GM12878 (cell line): ENCODE results near the gene NELL1. TPM values are rescaled to one million over a fixed set of nuclear protein-coding genes. Genes with fewer than 3 reads are reported as not detected.

Experiments
- ATAC-seq: fragments of 200-7000 bp; cut with Tn5 transposase; 3 replicates; pipeline ENCODE4 v1.9.1; 2020; ENCODE audit warnings: mild to moderate bottlenecking, moderate library complexity
- BruUV-seq: library from RNA; stranded (reverse); fragments of 400-500 nt; replicated peaks from 2 replicates; lab custom pipeline; 2021; lab: Mats Ljungman, UMichigan
- CTCF ChIA-PET: fragments of 300-600 bp; sonication (Branson Sonifier 250); formaldehyde crosslinking; extraction: SDS; loops from one replicate; lab custom pipeline; 2021; ENCODE audit warnings: inconsistent platforms; lab: Yijun Ruan, JAX
- POLR2A ChIA-PET: fragments of 350-600 bp; formaldehyde crosslinking; extraction: SDS; loops from one replicate; lab custom pipeline; 2021; ENCODE audit warnings: inconsistent platforms; lab: Charles Lee
- RAD21 ChIA-PET: fragments of 300-600 bp; sonication (Branson Sonifier 250); formaldehyde crosslinking; loops from one replicate; lab custom pipeline; 2023; ENCODE audit warnings: antibody characterized with exemption; ENCODE audit not compliant: unreplicated experiment; lab: Charles Lee
- SMC1A ChIA-PET: fragments of 300-600 bp; sonication (Branson Sonifier 250); formaldehyde crosslinking; loops from one replicate; lab custom pipeline; 2023; ENCODE audit not compliant: unreplicated experiment, uncharacterized antibody; lab: Charles Lee
- DNase-seq: peaks from one replicate; pipeline ENCODE4 v3.0.0-alpha.2; 2011; ENCODE audit warnings: low read depth, low spot score
- FAIRE-seq: peaks from 3 replicates; lab custom pipeline; 2011; peaks lifted over from hg19 to GRCh38; lab: Jason Lieb, UNC
- H2AFZ ChIP-seq: 2 replicates; pipeline ENCODE4 v1.6.0; 2011; ENCODE audit warnings: low read depth, low read length, control low read depth; ENCODE audit not compliant: control insufficient read depth
- H3K27ac ChIP-seq: 2 replicates; pipeline ENCODE4 v1.5.1; 2011; ENCODE audit warnings: control low read depth; ENCODE audit not compliant: control insufficient read depth, insufficient read depth
- H3K27me3 ChIP-seq, 2 experiments: replicated peaks in 1 of 2; 2 replicates each; pipeline versions ENCODE4 v1.6.0 to v1.6.1; 2011; ENCODE audit warnings: low read length in 1 of 2; ENCODE audit not compliant: control insufficient read depth in 2 of 2, insufficient read depth in 2 of 2
- H3K36me3 ChIP-seq, 2 experiments: 2 replicates each; pipeline ENCODE4 v1.5.1; 2011; ENCODE audit warnings: low read length in 1 of 2; ENCODE audit not compliant: control insufficient read depth in 2 of 2, insufficient read depth in 2 of 2
- H3K4me1 ChIP-seq: 2 replicates; pipeline ENCODE4 v1.6.1; 2011; ENCODE audit warnings: mild to moderate bottlenecking, low read length, moderate library complexity, mixed read lengths; ENCODE audit not compliant: control insufficient read depth, insufficient read depth
- H3K4me2 ChIP-seq: 2 replicates; pipeline ENCODE4 v1.6.0; 2011; ENCODE audit warnings: control low read depth; ENCODE audit not compliant: control insufficient read depth, insufficient read depth
- H3K4me3 ChIP-seq: fragments of 200-600 bp; sonication (generic); 2 replicates; pipeline ENCODE4 v1.5.1; 2016
- H3K79me2 ChIP-seq: 2 replicates; pipeline ENCODE4 v1.6.0; 2011; ENCODE audit warnings: low read length; ENCODE audit not compliant: control insufficient read depth, insufficient read depth
- H3K9ac ChIP-seq: 2 replicates; pipeline ENCODE4 v1.8.0; 2011; ENCODE audit warnings: low read length, control low read depth, mixed read lengths; ENCODE audit not compliant: control insufficient read depth, insufficient read depth
- H3K9me3 ChIP-seq: replicated peaks from 3 replicates; pipeline ENCODE4 v1.5.1; 2011; ENCODE audit warnings: mild to moderate bottlenecking, low read length; ENCODE audit not compliant: control insufficient read depth, insufficient read depth
- H4K20me1 ChIP-seq: 2 replicates; pipeline ENCODE4 v1.6.0; 2011; ENCODE audit not compliant: control insufficient read depth, insufficient read depth
- CEBPB ChIP-seq, 2 experiments: fragments of 150-350 bp in 1 of 2; IDR thresholded peaks; 2 replicates each; pipeline ENCODE4 v1.6.1; 2012 to 2014; ENCODE audit warnings: low read depth in 2 of 2, low read length in 2 of 2, borderline replicate concordance in 1 of 2, inconsistent platforms in 1 of 2
- KLF5 ChIP-seq: fragments of 450-650 bp; IDR thresholded peaks from 2 replicates; pipeline ENCODE4 v1.6.1; 2014; ENCODE audit warnings: mild to moderate bottlenecking; ENCODE audit not compliant: partially characterized antibody
- NFYB ChIP-seq: IDR thresholded peaks from 2 replicates; pipeline ENCODE4 v1.6.1; 2011; ENCODE audit warnings: low read depth, mild to moderate bottlenecking, low read length, improper control_type of control experiment, moderate library complexity; ENCODE audit not compliant: insufficient read depth
- NRF1 ChIP-seq: conservative IDR thresholded peaks from 2 replicates; pipeline ENCODE4 v1.6.1; 2011; ENCODE audit warnings: mild to moderate bottlenecking, low read depth, low read length, improper control_type of control experiment
- SIX5 ChIP-seq: IDR thresholded peaks from 2 replicates; pipeline ENCODE4 v1.6.1; 2011; ENCODE audit warnings: mild to moderate bottlenecking, low read depth, low read length, moderate library complexity; ENCODE audit not compliant: severe bottlenecking
- SUPT20H ChIP-seq: IDR thresholded peaks from 2 replicates; pipeline ENCODE4 v1.6.1; 2011; ENCODE audit warnings: low read depth, mild to moderate bottlenecking, low read length, moderate library complexity, borderline replicate concordance; ENCODE audit not compliant: control insufficient read depth
- WGBS: methylation state at CpG from one replicate; pipeline ENCODE4 v1.1.6; 2016; ENCODE audit warnings: low lambda C conversion rate; ENCODE audit not compliant: insufficient replicate concordance, insufficient coverage; ENCODE audit errors: missing lambda C conversion rate; 5-methylcytosine and 5-hydroxymethylcytosine counted together
- in situ Hi-C: fragments of 300-500 bp; cut with MboI; formaldehyde crosslinking; loops from 9 replicates; pipeline ENCODE4 v1.14.3; 2018; ENCODE audit warnings: mixed read lengths
- intact Hi-C: fragments of 100-400 bp; cut with micrococcal nuclease; formaldehyde crosslinking; loops from one replicate; pipeline ENCODE4 v1.14.2; 2022; ENCODE audit not compliant: unreplicated experiment
- polyA plus RNA-seq, 11 experiments: library from polyadenylated mRNA; depleted of rRNA in 4 of 11; unstranded in 6 of 11; stranded (reverse) in 5 of 11; fragments of >200 nt; fragmentation: Nextera tagmentation in 4 of 11; fragmentation: Illumina TruSeq in 1 of 11; extraction: Ambion mirVana in 4 of 11; extraction: Trizol in 1 of 11; gene quantifications; 1 replicate in 1 of 11; 2 replicates in 10 of 11; pipeline versions ENCODE4 v1.2.1 to v1.2.3, GENCODE V29; 2011 to 2016; ENCODE audit warnings: inconsistent platforms in 2 of 11, missing spikeins in 2 of 11, low read depth in 1 of 11
- total RNA-seq, 4 experiments: library from RNA; depleted of rRNA in 3 of 4; stranded (reverse); fragments of >200 nt in 3 of 4; fragmentation: Illumina TruSeq in 1 of 4; extraction: Trizol in 1 of 4; gene quantifications; 2 replicates each; pipeline versions ENCODE4 v1.2.1 to v1.2.3, GENCODE V29; 2013 to 2021
- TF ChIP-seq, protein P1 (sequence below): fragments of 450-650 bp; conservative IDR thresholded peaks from 2 replicates; pipeline ENCODE4 v1.6.1; 2017; ENCODE audit warnings: mild to moderate bottlenecking, moderate library complexity

The NELL1 gene
- total and polyA plus RNA-seq, 10 of the 15 experiments (the other 5 are each of a cell fraction or from before 2014, with no cell fraction given): 0.02 to 0.12 TPM; not detected in 8

DNA sequence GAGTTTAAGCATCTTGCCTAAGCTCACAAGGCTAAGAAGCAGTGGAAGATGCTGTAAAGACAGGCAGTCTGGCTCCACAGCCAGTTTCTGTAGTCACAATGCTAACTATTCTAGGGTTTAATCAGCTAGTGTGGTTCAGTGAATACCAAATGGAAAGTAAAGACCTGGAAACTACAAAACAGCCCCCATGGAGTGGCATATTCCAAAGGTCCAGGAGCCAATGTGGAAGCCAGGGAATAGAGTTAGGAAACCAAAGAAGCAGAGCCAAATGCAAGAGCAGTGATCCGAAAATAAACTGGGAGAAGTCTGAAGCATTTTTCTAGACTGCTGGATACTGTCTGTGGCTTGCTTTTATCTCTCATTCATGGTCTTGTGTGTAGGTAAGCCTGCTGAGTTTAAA is 792.3 kb downstream of the NELL1 start:
- H3K27me3 ChIP-seq: no peaks in the 10 kb centered on the region

More for the DNA sequence above, 792.3 kb downstream of the NELL1 start:
- Histone ChIP-seq H3K27ac (no peak overlapping the region), H3K79me2 (no peaks in the 10 kb centered on the region), H3K9ac (no peak overlapping the region), H4K20me1 (no peaks in the 10 kb centered on the region), H2AFZ (no peak overlapping the region), H3K4me1 (no peaks in the 10 kb centered on the region), H3K9me3 (no peaks in the 10 kb centered on the region), H3K4me2 (no peak overlapping the region), H3K4me3 (no peak overlapping the region), H3K36me3 (no peaks in the 10 kb centered on the region)
- intact Hi-C loops: no loop called here
- ChIA-PET CTCF (interaction anchor here (2.4 kb wide), 1 partner anchor 50 kb away, joined by 11 read pairs; no protein-coding TSS in a partner anchor), POLR2A (no interaction called here), RAD21 (no interaction called here), SMC1A (no interaction called here)
- DNase-seq (no peak), ATAC-seq (no peak), FAIRE-seq (no peak)
- no peak for TF ChIP-seq NRF1
- TF ChIP-seq NFYB: no peak
- TF ChIP-seq, protein P1, sequence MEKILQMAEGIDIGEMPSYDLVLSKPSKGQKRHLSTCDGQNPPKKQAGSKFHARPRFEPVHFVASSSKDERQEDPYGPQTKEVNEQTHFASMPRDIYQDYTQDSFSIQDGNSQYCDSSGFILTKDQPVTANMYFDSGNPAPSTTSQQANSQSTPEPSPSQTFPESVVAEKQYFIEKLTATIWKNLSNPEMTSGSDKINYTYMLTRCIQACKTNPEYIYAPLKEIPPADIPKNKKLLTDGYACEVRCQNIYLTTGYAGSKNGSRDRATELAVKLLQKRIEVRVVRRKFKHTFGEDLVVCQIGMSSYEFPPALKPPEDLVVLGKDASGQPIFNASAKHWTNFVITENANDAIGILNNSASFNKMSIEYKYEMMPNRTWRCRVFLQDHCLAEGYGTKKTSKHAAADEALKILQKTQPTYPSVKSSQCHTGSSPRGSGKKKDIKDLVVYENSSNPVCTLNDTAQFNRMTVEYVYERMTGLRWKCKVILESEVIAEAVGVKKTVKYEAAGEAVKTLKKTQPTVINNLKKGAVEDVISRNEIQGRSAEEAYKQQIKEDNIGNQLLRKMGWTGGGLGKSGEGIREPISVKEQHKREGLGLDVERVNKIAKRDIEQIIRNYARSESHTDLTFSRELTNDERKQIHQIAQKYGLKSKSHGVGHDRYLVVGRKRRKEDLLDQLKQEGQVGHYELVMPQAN: no peak
- TF ChIP-seq SIX5: no peak
- TF ChIP-seq SUPT20H: no peak
- TF ChIP-seq KLF5: no peak
- TF ChIP-seq CEBPB (IDR thresholded peaks at IDR 0.05; ENCODE audit: borderline replicate concordance in 1 of 2, low read depth in 2 of 2, low read length in 2 of 2): no peak
- in situ Hi-C loops: no loop called here
- 36% methylated on average over 1 of the region's 1 CpG for WGBS
- no TSS peak for BruUV-seq
